ENCODE data around the gene SCTR.

- no peak for TF ChIP-seq POLR2A (IDR thresholded peaks at IDR 0.05; ENCODE audit: low read depth, low read length)
- no peak for TF ChIP-seq POLR2AphosphoS5 (IDR thresholded peaks at IDR 0.05; ENCODE audit: low read depth, low read length)
- no peak for TF ChIP-seq TAF1 (IDR thresholded peaks at IDR 0.05; ENCODE audit: low read depth, low read length)
Observed at GRCh38 chr2:119488245-119489214, 35.8 kb downstream of the SCTR start.
